Tibial artery (tissue), 4 donors: ENCODE measurements around the gene PRXL2A.
A peak's percentile ranks its signal among the peaks of the same experiment; 100 is the strongest.
"Not testable (repeated sequence)": the region's sequence is repeated elsewhere in the genome, so short reads cannot be mapped to it uniquely, and the experiment has no call there.

ENCODE experiments used
- DNase-seq, 2 donors: peaks; one replicate each; pipeline ENCODE4 v3.0.0-alpha.2; 2019
- H3K27ac ChIP-seq, 2 donors: fragments of 200-600 bp; sonication (generic) in 1 of 2; 1 replicate in 1 of 2; 2 replicates in 1 of 2; pipeline ENCODE4 v1.5.1; 2018 to 2019; ENCODE audit warnings: mild to moderate bottlenecking in 1 of 2
- H3K27me3 ChIP-seq, 2 donors: fragments of 200-600 bp; sonication (generic) in 1 of 2; one replicate each; pipeline versions ENCODE4 v1.5.1 to v1.6.0; 2016 to 2019
- H3K36me3 ChIP-seq, 3 donors: fragments of 200-600 bp; sonication (generic) in 2 of 3; one replicate each; pipeline ENCODE4 v1.5.1; 2016 to 2019; ENCODE audit warnings: mild to moderate bottlenecking in 2 of 3
- H3K4me1 ChIP-seq, 4 donors: fragments of 200-600 bp; sonication (generic) in 2 of 4; 1 replicate in 3 of 4; 2 replicates in 1 of 4; pipeline ENCODE4 v1.5.1; 2016 to 2019
- H3K4me3 ChIP-seq, 2 donors: fragments of 200-600 bp; sonication (generic) in 1 of 2; 1 replicate in 1 of 2; 2 replicates in 1 of 2; pipeline ENCODE4 v1.5.1; 2018 to 2019; ENCODE audit warnings: mild to moderate bottlenecking in 2 of 2
- H3K9me3 ChIP-seq, 3 donors: fragments of 200-600 bp; sonication (generic) in 1 of 3; one replicate each; pipeline ENCODE4 v1.5.1; 2016 to 2019
- CTCF ChIP-seq, 2 experiments: fragments of 200-600 bp in 1 of 2; fragments of 450-650 bp in 1 of 2; IDR thresholded peaks; one replicate each; pipeline ENCODE4 v1.5.1; 2017 to 2019; ENCODE audit warnings: antibody characterized with exemption in 2 of 2, mild to moderate bottlenecking in 1 of 2, moderate library complexity in 1 of 2
- intact Hi-C: fragments of 100-400 bp; cut with DNase I; formaldehyde crosslinking; loops from one replicate; pipeline ENCODE4 v1.15.0; 2023; ENCODE audit warnings: low total_unique reads

PRXL2A gene

GRCh38 chr10:80476685-80477084 lies 68.3 kb downstream of the PRXL2A start:
- peaks cover 0 to 15% (median 5%) of the 10 kb centered on the region in 4 donors for H3K4me1 ChIP-seq
- H3K9me3 ChIP-seq: peaks cover 0 to 13% (median 9%) of the 10 kb centered on the region in 3 donors
- DNase-seq: peak in 1 of 2 donors; percentile 29
- no peak overlapping the region for H3K4me3 ChIP-seq
- H3K36me3 ChIP-seq: peaks cover 4 to 9% (median 5%) of the 10 kb centered on the region in 3 donors
- no peak for TF ChIP-seq CTCF (IDR thresholded peaks at IDR 0.05)
- H3K27me3 ChIP-seq: no peaks in the 10 kb centered on the region
- H3K27ac ChIP-seq: no peak overlapping the region
- intact Hi-C loops: no loop called here

DNA sequence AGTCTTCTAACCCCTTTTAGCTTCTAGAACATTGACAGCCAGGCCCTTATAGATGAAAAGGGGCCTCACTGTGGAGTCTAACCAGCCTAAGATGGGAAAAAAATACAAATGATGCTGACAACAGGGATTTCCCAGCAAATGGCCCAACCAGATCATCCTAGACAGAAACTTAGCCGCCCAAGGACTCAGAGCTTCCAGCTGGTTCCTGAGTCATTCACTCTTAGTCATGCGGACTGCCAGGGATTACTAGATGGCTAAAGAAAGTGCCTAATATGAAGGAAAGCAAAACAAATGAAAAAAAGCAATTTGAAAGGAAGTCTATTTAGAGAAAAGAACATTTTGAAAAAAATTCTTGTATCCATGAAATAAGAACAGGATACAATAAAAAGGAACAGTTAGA lies 69.5 kb downstream of the PRXL2A start:
- H3K27ac ChIP-seq: no peak overlapping the region
- peaks cover 0 to 13% (median 5%) of the 10 kb centered on the region in 4 donors for H3K4me1 ChIP-seq
- H3K4me3 ChIP-seq: no peak overlapping the region
- H3K27me3 ChIP-seq: no peaks in the 10 kb centered on the region
- H3K9me3 ChIP-seq: peaks cover 0 to 13% (median 9%) of the 10 kb centered on the region in 3 donors
- peaks cover 4 to 9% (median 5%) of the 10 kb centered on the region in 3 donors for H3K36me3 ChIP-seq
- intact Hi-C loops: no loop called here
- peak in 1 of 2 donors; percentile 7 for DNase-seq
- TF ChIP-seq CTCF (IDR thresholded peaks at IDR 0.05): no peak

GRCh38 chr10:80480373-80480772 lies 72.0 kb downstream of the PRXL2A start:
- H3K9me3 ChIP-seq: peaks cover 0 to 13% (median 9%) of the 10 kb centered on the region in 3 donors
- H3K27ac ChIP-seq, intact Hi-C loops, H3K4me3 ChIP-seq, DNase-seq, H3K4me1 ChIP-seq, H3K27me3 ChIP-seq, H3K36me3 ChIP-seq: not testable (repeated sequence)

GRCh38 chr10:80480852-80481251 lies 72.5 kb downstream of the PRXL2A start:
- Histone ChIP-seq H3K36me3 (peaks cover 0 to 9% (median 5%) of the 10 kb centered on the region in 3 donors), H3K4me1 (peaks cover 0 to 8% (median 2%) of the 10 kb centered on the region in 4 donors), H3K27me3 (no peaks in the 10 kb centered on the region), H3K4me3 (no peak overlapping the region), H3K27ac (no peak overlapping the region), H3K9me3 (peaks cover 0 to 13% (median 9%) of the 10 kb centered on the region in 3 donors)
- no peak for TF ChIP-seq CTCF (IDR thresholded peaks at IDR 0.05)
- peak in 1 of 2 donors; percentile 4 for DNase-seq
- intact Hi-C loops: no loop called here

- Histone ChIP-seq H3K9me3 (no peaks in the 10 kb centered on the region), H3K27ac (no peak overlapping the region), H3K36me3 (peaks cover 0 to 2% (median 1%) of the 10 kb centered on the region in 3 donors), H3K4me1 (peaks cover 0 to 39% (median 10%) of the 10 kb centered on the region in 4 donors), H3K4me3 (no peak overlapping the region), H3K27me3 (no peaks in the 10 kb centered on the region)
- intact Hi-C loops: no loop called here
- TF ChIP-seq CTCF (IDR thresholded peaks at IDR 0.05): no peak
- DNase-seq: no peak
Measured at GRCh38 chr10:80484243-80484642, 75.9 kb downstream of the PRXL2A start.

GRCh38 chr10:80484676-80485075 lies 76.3 kb downstream of the PRXL2A start:
- TF ChIP-seq CTCF (IDR thresholded peaks at IDR 0.05): no peak
- DNase-seq: no peak
- intact Hi-C loops: no loop called here
- no peaks in the 10 kb centered on the region for H3K9me3 ChIP-seq
- H3K36me3 ChIP-seq: peaks cover 0 to 6% (median 6%) of the 10 kb centered on the region in 3 donors
- no peaks in the 10 kb centered on the region for H3K27me3 ChIP-seq
- H3K27ac ChIP-seq: no peak overlapping the region
- H3K4me1 ChIP-seq: peaks cover 0 to 39% (median 10%) of the 10 kb centered on the region in 4 donors
- H3K4me3 ChIP-seq: no peak overlapping the region
